EL (cell line): ENCODE results near the gene TNFSF4.
"Not testable (repeated sequence)": the region's sequence is repeated elsewhere in the genome, so short reads cannot be mapped to it uniquely, and the experiment has no call there.

Experiments used
- DNase-seq: peaks from one replicate; pipeline ENCODE4 v3.0.0-alpha.2; 2016

The TNFSF4 gene

GRCh38 chr1:173206816-173207568 is at the start of gene TNFSF4:
Gene TNFSF4 (minus strand): TSS chr1:173207331. CDS start chr1:173207176, 155 bp downstream.
- DNase-seq: no peak

GRCh38 chr1:173255214-173255813 is 48.2 kb upstream of the TNFSF4 start:
- peak; percentile 62 for DNase-seq

GRCh38 chr1:173253046-173253445 is 45.9 kb upstream of the TNFSF4 start:
- peak; percentile 23 for DNase-seq

- no peak for DNase-seq
Observed at GRCh38 chr1:173249349-173249748, 42.2 kb upstream of the TNFSF4 start.

GRCh38 chr1:173248247-173248940 is 41.3 kb upstream of the TNFSF4 start:
- no peak for DNase-seq

GRCh38 chr1:173245892-173246291 is 38.8 kb upstream of the TNFSF4 start:
- DNase-seq: no peak

GRCh38 chr1:173243300-173243699 is 36.2 kb upstream of the TNFSF4 start:
- DNase-seq: no peak

- DNase-seq: no peak
Observed at GRCh38 chr1:173241528-173242347, 34.6 kb upstream of the TNFSF4 start.

GRCh38 chr1:173240609-173241008 is 33.5 kb upstream of the TNFSF4 start:
- DNase-seq: no peak

- DNase-seq: no peak
Observed at GRCh38 chr1:173239058-173239457, 31.9 kb upstream of the TNFSF4 start.

GRCh38 chr1:173234899-173235298 is 27.8 kb upstream of the TNFSF4 start:
- DNase-seq: no peak

GRCh38 chr1:173234434-173234833 is 27.3 kb upstream of the TNFSF4 start:
- DNase-seq: not testable (repeated sequence)

GRCh38 chr1:173229031-173229430 is 21.9 kb upstream of the TNFSF4 start:
- not testable (repeated sequence) for DNase-seq

- DNase-seq: no peak
Observed at GRCh38 chr1:173224949-173225348, 17.8 kb upstream of the TNFSF4 start.

- DNase-seq: peak; percentile 15
Observed at GRCh38 chr1:173224280-173224892, 17.3 kb upstream of the TNFSF4 start.

GRCh38 chr1:173223031-173223380 is 15.9 kb upstream of the TNFSF4 start:
- no peak for DNase-seq

- no peak for DNase-seq
Observed at GRCh38 chr1:173222149-173223030, 15.3 kb upstream of the TNFSF4 start.

- no peak for DNase-seq
Observed at GRCh38 chr1:173220157-173220556, 13.0 kb upstream of the TNFSF4 start.

GRCh38 chr1:173213665-173214064 is 6.5 kb upstream of the TNFSF4 start:
- DNase-seq: no peak

GRCh38 chr1:173212952-173213491 is 5.9 kb upstream of the TNFSF4 start:
- no peak for DNase-seq

GRCh38 chr1:173210716-173211231 is 3.6 kb upstream of the TNFSF4 start:
- no peak for DNase-seq
